HepG2 (cell line): ENCODE results near the gene NOL4L. TPM values are rescaled to one million over a fixed set of nuclear protein-coding genes. Genes with fewer than 3 reads are reported as not detected.

Experiments used
- ATAC-seq: fragments of 200-7000 bp; cut with Tn5 transposase; 3 replicates; pipeline ENCODE4 v1.9.1; 2020; ENCODE audit warnings: mild to moderate bottlenecking, moderate library complexity
- BruUV-seq: library from RNA; stranded (reverse); fragments of 400-500 nt; replicated peaks from 2 replicates; lab custom pipeline; 2021; lab: Mats Ljungman, UMichigan
- CTCF ChIA-PET: fragments of 300-600 bp; formaldehyde crosslinking; extraction: SDS; loops from one replicate; lab custom pipeline; 2021; ENCODE audit warnings: low total read pairs, inconsistent platforms, low intra/inter-chr PET ratio; lab: Yijun Ruan, JAX
- POLR2A ChIA-PET: fragments of 350-600 bp; sonication (Branson Sonifier 250); formaldehyde crosslinking; loops from one replicate; lab custom pipeline; 2020; ENCODE audit warnings: antibody characterized with exemption, inconsistent platforms; lab: Yijun Ruan, JAX
- DNase-seq: peaks from one replicate; pipeline ENCODE4 v3.0.0-alpha.2; 2015; ENCODE audit warnings: low spot score
- FAIRE-seq: peaks from 3 replicates; lab custom pipeline; 2011; peaks lifted over from hg19 to GRCh38; lab: Jason Lieb, UNC
- H2AFZ ChIP-seq: one replicate; pipeline ENCODE4 v1.6.1; 2011; ENCODE audit warnings: low read length, inconsistent platforms
- H3K27ac ChIP-seq: fragments of 300-600 bp; 3 replicates; pipeline ENCODE4 v1.8.0; 2011; ENCODE audit warnings: mixed run types, mild to moderate bottlenecking, mixed read lengths, low read length, inconsistent platforms; ENCODE audit not compliant: insufficient read depth; ENCODE audit errors: extremely low read length
- H3K27me3 ChIP-seq, 2 experiments: fragments of 200-600 bp in 1 of 2; 2 replicates in 1 of 2; 3 replicates in 1 of 2; pipeline versions ENCODE4 v1.6.0 to v1.8.0; 2011; ENCODE audit warnings: low read length in 2 of 2, mild to moderate bottlenecking in 2 of 2, moderate library complexity in 2 of 2, inconsistent platforms in 1 of 2; ENCODE audit not compliant: insufficient read depth in 2 of 2, control insufficient read depth in 1 of 2
- H3K36me3 ChIP-seq, 2 experiments: fragments of 200-600 bp in 1 of 2; replicated peaks in 1 of 2; 2 replicates in 1 of 2; 3 replicates in 1 of 2; pipeline versions ENCODE4 v1.5.1 to v1.8.0; 2011; ENCODE audit warnings: low read length in 2 of 2, inconsistent platforms in 1 of 2; ENCODE audit not compliant: insufficient read depth in 2 of 2, control insufficient read depth in 1 of 2
- H3K4me1 ChIP-seq: 2 replicates; pipeline ENCODE4 v1.5.1; 2012; ENCODE audit warnings: low read length, inconsistent platforms; ENCODE audit not compliant: insufficient read depth
- H3K4me2 ChIP-seq: 2 replicates; pipeline ENCODE4 v1.6.0; 2011; ENCODE audit warnings: low read depth, low read length, inconsistent platforms
- H3K4me3 ChIP-seq, 3 experiments: fragments of 200-600 bp in 1 of 3; sonication (generic), shearing (Covaris generic) in 1 of 3; replicated peaks in 1 of 3; 2 replicates each; pipeline ENCODE4 v1.5.1; 2011 to 2016; ENCODE audit warnings: low read length in 3 of 3, inconsistent platforms in 2 of 3, low read depth in 2 of 3, mild to moderate bottlenecking in 2 of 3, control low read depth in 1 of 3, mixed read lengths in 1 of 3; ENCODE audit not compliant: insufficient read depth in 1 of 3
- H3K79me2 ChIP-seq: one replicate; pipeline ENCODE4 v1.6.1; 2011; ENCODE audit warnings: low read length, inconsistent platforms; ENCODE audit not compliant: insufficient read depth
- H3K9ac ChIP-seq: 2 replicates; pipeline ENCODE4 v1.6.0; 2011; ENCODE audit warnings: mild to moderate bottlenecking, low read depth, low read length, inconsistent platforms; ENCODE audit not compliant: insufficient read depth
- H3K9me3 ChIP-seq: 2 replicates; pipeline ENCODE4 v1.5.1; 2012; ENCODE audit warnings: mild to moderate bottlenecking, low read length
- H4K20me1 ChIP-seq: 2 replicates; pipeline ENCODE4 v1.6.0; 2011; ENCODE audit warnings: inconsistent platforms, mild to moderate bottlenecking, low read length, moderate library complexity; ENCODE audit not compliant: insufficient read depth
- EP300 ChIP-seq, 3 experiments: sonication (generic) in 1 of 3; formaldehyde crosslinking in 1 of 3; IDR thresholded peaks; 2 replicates each; pipeline versions ENCODE4 v1.5.1 to v1.6.1; 2011 to 2020; ENCODE audit warnings: low read depth in 2 of 3, low read length in 2 of 3, borderline replicate concordance in 1 of 3, improper control_type of control experiment in 1 of 3, mild to moderate bottlenecking in 1 of 3, missing genetic modification reagents in 1 of 3, moderate library complexity in 1 of 3
- HOXA3 ChIP-seq: sonication (generic); formaldehyde crosslinking; IDR thresholded peaks from 2 replicates; pipeline ENCODE4 v1.5.0; 2020; ENCODE audit warnings: missing genetic modification reagents
- KDM5B ChIP-seq: sonication (generic); formaldehyde crosslinking; IDR thresholded peaks from 2 replicates; pipeline ENCODE4 v1.4.0; 2020; ENCODE audit warnings: missing genetic modification reagents, mild to moderate bottlenecking, borderline replicate concordance
- POGZ ChIP-seq: sonication (generic); formaldehyde crosslinking; IDR thresholded peaks from 2 replicates; pipeline ENCODE4 v1.4.0; 2020; ENCODE audit warnings: mild to moderate bottlenecking, missing genetic modification reagents
- ZNF788 ChIP-seq: sonication (generic); formaldehyde crosslinking; IDR thresholded peaks from 2 replicates; pipeline ENCODE4 v1.5.0; 2020; ENCODE audit warnings: mild to moderate bottlenecking, missing genetic modification reagents, borderline replicate concordance
- WGBS: methylation state at CpG from one replicate; pipeline ENCODE4 v1.1.6; 2017; ENCODE audit warnings: low lambda C conversion rate; 5-methylcytosine and 5-hydroxymethylcytosine counted together
- in situ Hi-C: cut with HindIII; loops from 2 replicates; pipeline ENCODE4 v1.10.0; 2017; ENCODE audit warnings: low pct_unique_long_range_greater_than_20kb; ENCODE audit not compliant: extremely low pct_ligation_motif_present
- intact Hi-C: fragments of 100-400 bp; cut with micrococcal nuclease; formaldehyde crosslinking; loops from one replicate; pipeline ENCODE4 v1.10.0; 2022; ENCODE audit not compliant: unreplicated experiment
- polyA plus RNA-seq, 8 experiments: library from polyadenylated mRNA; depleted of rRNA in 3 of 8; stranded (reverse) in 7 of 8; unstranded in 1 of 8; fragments of >200 nt; fragmentation: Illumina TruSeq in 4 of 8; extraction: Trizol in 4 of 8; gene quantifications; 2 replicates each; pipeline versions ENCODE4 v1.2.1 to v1.2.3, GENCODE V29; 2011 to 2016; ENCODE audit warnings: low read depth in 4 of 8, missing spikeins in 1 of 8, mixed read lengths in 1 of 8; ENCODE audit not compliant: insufficient read depth in 1 of 8
- total RNA-seq, 5 experiments: library from RNA; depleted of rRNA; stranded (reverse); fragments of >200 nt; fragmentation: Illumina TruSeq; extraction: Trizol; gene quantifications; 2 replicates each; pipeline ENCODE4 v1.2.3, GENCODE V29; 2016; ENCODE audit warnings: low read depth in 1 of 5
- TF ChIP-seq, protein P1 (sequence below): fragments of 450-650 bp; IDR thresholded peaks from 2 replicates; pipeline ENCODE4 v1.6.1; 2016

Gene NOL4L
- total and polyA plus RNA-seq, 2 of the 13 experiments (the other 11 are each of a cell fraction or from before 2014, with no cell fraction given): 16.6 to 35.4 TPM

DNA sequence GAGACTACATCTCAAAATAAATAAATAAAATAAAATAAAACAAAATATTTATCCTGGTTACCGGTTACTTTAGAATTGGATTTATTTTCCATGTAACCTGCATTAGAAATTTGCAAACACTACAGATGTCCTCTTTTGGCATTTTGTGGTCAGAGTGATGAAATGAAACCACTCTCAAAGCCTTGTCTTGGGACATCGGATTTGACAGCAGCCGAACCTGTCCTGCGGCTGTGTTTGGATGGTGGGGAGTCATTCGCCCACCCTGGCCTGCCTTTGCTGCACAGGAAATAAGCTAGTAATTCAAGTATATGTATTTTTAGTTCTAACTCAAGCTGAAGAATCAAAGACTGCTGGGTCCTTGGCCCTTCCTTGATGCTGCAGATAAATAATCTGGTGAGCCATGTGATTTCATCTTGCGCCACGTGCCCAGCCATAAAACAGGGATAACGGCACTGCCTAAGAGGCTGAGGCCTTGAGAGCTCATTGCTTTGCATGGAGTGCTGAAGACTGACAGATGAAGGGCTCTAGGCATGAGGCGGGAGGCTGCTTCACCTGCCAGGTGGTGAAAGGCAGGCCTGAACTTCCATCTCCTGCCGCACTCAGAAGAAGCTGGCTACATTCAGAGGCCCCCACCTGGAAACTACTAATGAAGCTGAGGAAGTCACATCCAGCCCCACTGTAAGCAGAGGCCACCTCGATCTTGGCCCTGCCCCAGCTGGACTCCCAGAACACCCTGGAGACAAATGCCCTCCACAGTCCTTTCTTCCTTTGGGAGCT, 76.9 kb downstream of the NOL4L start:
- Histone ChIP-seq H3K9ac (no peak overlapping the region), H3K36me3 (no peaks in the 10 kb centered on the region), H3K9me3 (no peaks in the 10 kb centered on the region)
- CTCF ChIA-PET: no interaction called here
- 0 out of 2 replicates have a peak, but pooled peaks have one; percentile 21 for TF ChIP-seq HOXA3
- TF ChIP-seq EP300 (IDR thresholded peaks at IDR 0.05; ENCODE audit: low read depth in 2 of 2, low read length in 2 of 2): no peak
- TF ChIP-seq EP300 (CRISPR knock-in tag; IDR thresholded peaks at IDR 0.05; ENCODE audit: borderline replicate concordance): 0 out of 2 replicates have a peak, but pooled peaks have one; percentile 6
- TF ChIP-seq, protein P1, sequence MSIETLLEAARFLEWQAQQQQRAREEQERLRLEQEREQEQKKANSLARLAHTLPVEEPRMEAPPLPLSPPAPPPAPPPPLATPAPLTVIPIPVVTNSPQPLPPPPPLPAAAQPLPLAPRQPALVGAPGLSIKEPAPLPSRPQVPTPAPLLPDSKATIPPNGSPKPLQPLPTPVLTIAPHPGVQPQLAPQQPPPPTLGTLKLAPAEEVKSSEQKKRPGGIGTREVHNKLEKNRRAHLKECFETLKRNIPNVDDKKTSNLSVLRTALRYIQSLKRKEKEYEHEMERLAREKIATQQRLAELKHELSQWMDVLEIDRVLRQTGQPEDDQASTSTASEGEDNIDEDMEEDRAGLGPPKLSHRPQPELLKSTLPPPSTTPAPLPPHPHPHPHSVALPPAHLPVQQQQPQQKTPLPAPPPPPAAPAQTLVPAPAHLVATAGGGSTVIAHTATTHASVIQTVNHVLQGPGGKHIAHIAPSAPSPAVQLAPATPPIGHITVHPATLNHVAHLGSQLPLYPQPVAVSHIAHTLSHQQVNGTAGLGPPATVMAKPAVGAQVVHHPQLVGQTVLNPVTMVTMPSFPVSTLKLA: peak; percentile 81
- TF ChIP-seq ZNF788 (CRISPR knock-in tag): no peak
- TF ChIP-seq KDM5B (CRISPR knock-in tag): 0 out of 2 replicates have a peak, but pooled peaks have one; percentile 3
- no peak for TF ChIP-seq POGZ (CRISPR knock-in tag)
- TF ChIP-seq, all 625 proteins: peak for 4
- H3K27ac ChIP-seq: no peak overlapping the region
- FAIRE-seq (no peak), ATAC-seq (no peak), DNase-seq (no peak)
- intact Hi-C loops: no loop called here
- WGBS: 88% methylated on average over 11 of the region's 11 CpGs
- no peaks in the 10 kb centered on the region for H3K27me3 ChIP-seq
- H2AFZ ChIP-seq: no peak overlapping the region
- no peaks in the 10 kb centered on the region for H4K20me1 ChIP-seq
- no peaks in the 10 kb centered on the region for H3K79me2 ChIP-seq
- H3K4me1 ChIP-seq: peaks cover 60% of the 10 kb centered on the region
- BruUV-seq: no TSS peak
- in situ Hi-C loops: loop anchor here (25.0 kb wide), 1 partner anchor 254 kb away; the partner anchor contains the start of gene DNMT3B
- no peak overlapping the region for H3K4me3 ChIP-seq
- H3K4me2 ChIP-seq: no peak overlapping the region
- POLR2A ChIA-PET: no interaction called here
